Ascending aorta (tissue), 2 donors: ENCODE results near the gene CENPP. TPM values are rescaled to one million over a fixed set of nuclear protein-coding genes. Genes with fewer than 3 reads are reported as not detected.
A peak's percentile ranks its signal among the peaks of the same experiment; 100 is the strongest.

ENCODE experiments used
- DNase-seq, 2 donors: peaks; one replicate each; pipeline ENCODE4 v3.0.0-alpha.2; 2019; ENCODE audit warnings: low spot score in 2 of 2
- H3K27ac ChIP-seq, 2 donors: fragments of 200-600 bp; sonication (generic); one replicate each; pipeline ENCODE4 v1.5.1; 2016 to 2017; ENCODE audit warnings: mild to moderate bottlenecking in 1 of 2
- H3K27me3 ChIP-seq: fragments of 200-600 bp; sonication (generic); one replicate; pipeline ENCODE4 v1.5.1; 2017
- H3K36me3 ChIP-seq, 2 donors: fragments of 200-600 bp; sonication (generic); one replicate each; pipeline ENCODE4 v1.5.1; 2016
- H3K4me1 ChIP-seq, 2 donors: fragments of 200-600 bp; sonication (generic); one replicate each; pipeline ENCODE4 v1.5.1; 2016 to 2017; ENCODE audit warnings: mild to moderate bottlenecking in 1 of 2
- H3K4me3 ChIP-seq, 2 donors: fragments of 200-600 bp; sonication (generic); one replicate each; pipeline ENCODE4 v1.5.1; 2016 to 2017; ENCODE audit warnings: mild to moderate bottlenecking in 1 of 2
- H3K9me3 ChIP-seq, 2 donors: fragments of 200-600 bp; sonication (generic); one replicate each; pipeline ENCODE4 v1.5.1; 2016
- CTCF ChIP-seq, 3 experiments: fragments of 200-600 bp in 2 of 3; fragments of 450-650 bp in 1 of 3; sonication (generic) in 2 of 3; IDR thresholded peaks; one replicate each; pipeline ENCODE4 v1.5.1; 2016 to 2019; ENCODE audit warnings: antibody characterized with exemption in 3 of 3, mild to moderate bottlenecking in 1 of 3, moderate library complexity in 1 of 3
- intact Hi-C: fragments of 100-400 bp; cut with DNase I; formaldehyde crosslinking; loops from one replicate; pipeline ENCODE4 v1.15.1; 2023
- total RNA-seq: library from RNA; depleted of rRNA; stranded (reverse); fragments of >200 nt; gene quantifications from one replicate; pipeline ENCODE4 v1.1.0, GENCODE V29; 2016

The CENPP gene
- total RNA-seq, 1 donor from 2014 or later: 0.43 TPM

- Histone ChIP-seq H3K27me3 (no peaks in the 10 kb centered on the region), H3K9me3 (no peaks in the 10 kb centered on the region), H3K4me3 (no peak overlapping the region), H3K27ac (no peak overlapping the region), H3K4me1 (peaks cover 0 to 3% of the 10 kb centered on the region in 2 donors), H3K36me3 (no peaks in the 10 kb centered on the region)
- no peak for DNase-seq
- intact Hi-C loops: no loop called here
- no peak for TF ChIP-seq CTCF (IDR thresholded peaks at IDR 0.05)
Observed at GRCh38 chr9:92378865-92379560, 53.3 kb downstream of the CENPP start.

DNA sequence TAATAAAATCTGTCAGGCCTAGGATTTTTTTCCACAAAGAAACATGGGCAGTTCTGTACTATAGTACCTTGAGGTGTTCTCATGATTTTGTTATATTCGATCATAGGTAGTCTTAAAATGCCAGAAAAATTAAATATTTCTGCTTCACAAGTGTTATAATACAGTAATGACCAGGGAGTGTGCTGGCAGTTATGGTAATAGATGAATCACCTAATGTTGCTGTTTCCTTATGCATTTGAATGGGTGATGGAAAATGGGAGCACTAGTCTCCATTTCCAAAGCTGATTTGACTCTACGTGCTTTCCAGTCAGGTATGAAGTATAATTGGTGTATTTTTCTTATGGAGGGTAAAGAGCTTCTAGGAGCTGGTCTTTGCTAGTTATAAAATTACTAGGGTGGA lies 54.9 kb downstream of the CENPP start:
- H3K4me1 ChIP-seq: peaks cover 0 to 8% of the 10 kb centered on the region in 2 donors
- H3K27ac ChIP-seq: no peak overlapping the region
- TF ChIP-seq CTCF (IDR thresholded peaks at IDR 0.05): no peak
- H3K9me3 ChIP-seq: no peaks in the 10 kb centered on the region
- intact Hi-C loops: no loop called here
- no peaks in the 10 kb centered on the region for H3K36me3 ChIP-seq
- no peak overlapping the region for H3K4me3 ChIP-seq
- H3K27me3 ChIP-seq: no peaks in the 10 kb centered on the region
- DNase-seq: no peak

- H3K27ac ChIP-seq: no peak overlapping the region
- intact Hi-C loops: no loop called here
- DNase-seq: no peak
Observed at GRCh38 chr9:92381775-92382174, 56.0 kb downstream of the CENPP start.

GRCh38 chr9:92384375-92384774 lies 58.6 kb downstream of the CENPP start:
- peaks cover 0 to 9% of the 10 kb centered on the region in 2 donors for H3K36me3 ChIP-seq
- H3K27me3 ChIP-seq: no peaks in the 10 kb centered on the region
- TF ChIP-seq CTCF (IDR thresholded peaks at IDR 0.05): no peak
- peaks cover 0 to 21% of the 10 kb centered on the region in 2 donors for H3K4me1 ChIP-seq
- no peak for DNase-seq
- H3K9me3 ChIP-seq: no peaks in the 10 kb centered on the region
- H3K4me3 ChIP-seq: peak overlapping the region in 1 of 2 donors; percentile 12
- intact Hi-C loops: no loop called here
- H3K27ac ChIP-seq: peak overlapping the region; percentile 83 to 87

More at GRCh38 chr9:92381775-92382174, 56.0 kb downstream of the CENPP start:
- no peaks in the 10 kb centered on the region for H3K27me3 ChIP-seq
- no peak overlapping the region for H3K4me3 ChIP-seq
- H3K4me1 ChIP-seq: peaks cover 0 to 17% of the 10 kb centered on the region in 2 donors
- peaks cover 0 to 3% of the 10 kb centered on the region in 2 donors for H3K36me3 ChIP-seq
- no peak for TF ChIP-seq CTCF (IDR thresholded peaks at IDR 0.05)
- no peaks in the 10 kb centered on the region for H3K9me3 ChIP-seq

GRCh38 chr9:92385001-92385400 lies 59.2 kb downstream of the CENPP start:
- no peak for TF ChIP-seq CTCF (IDR thresholded peaks at IDR 0.05)
- Histone ChIP-seq H3K27ac (peak overlapping the region; percentile 83 to 87), H3K4me3 (peak overlapping the region in 1 of 2 donors; percentile 7), H3K27me3 (no peaks in the 10 kb centered on the region), H3K4me1 (peaks cover 0 to 21% of the 10 kb centered on the region in 2 donors), H3K9me3 (no peaks in the 10 kb centered on the region), H3K36me3 (peaks cover 0 to 9% of the 10 kb centered on the region in 2 donors)
- intact Hi-C loops: no loop called here
- DNase-seq: no peak
